M059J (cell line): Measurements from ENCODE around the gene IL12A. TPM values are rescaled to one million over a fixed set of nuclear protein-coding genes. Genes with fewer than 3 reads are reported as not detected.

ENCODE experiments used
- DNase-seq: peaks from one replicate; pipeline ENCODE4 v3.0.0-alpha.2; 2012; ENCODE audit warnings: low read depth
- total RNA-seq: library from RNA; depleted of rRNA; stranded (reverse); fragments of >200 nt; shearing (Covaris generic); gene quantifications from 2 replicates; pipeline ENCODE4 v1.2.3, GENCODE V29; 2014; rRNA removed

IL12A gene
- total RNA-seq, 1 experiment from 2014 or later = 0.25 TPM

GRCh38 chr3:160023476-160023875 is 34.8 kb downstream of the IL12A start:
- peak; percentile 53 for DNase-seq

GRCh38 chr3:160027541-160028195 is 39.0 kb downstream of the IL12A start:
- peak; percentile 86 for DNase-seq

- DNase-seq = no peak
Measured at GRCh38 chr3:160035757-160036156, 47.1 kb downstream of the IL12A start.

- DNase-seq = peak; percentile 27
Measured at GRCh38 chr3:160038862-160039562, 50.4 kb downstream of the IL12A start.

DNA sequence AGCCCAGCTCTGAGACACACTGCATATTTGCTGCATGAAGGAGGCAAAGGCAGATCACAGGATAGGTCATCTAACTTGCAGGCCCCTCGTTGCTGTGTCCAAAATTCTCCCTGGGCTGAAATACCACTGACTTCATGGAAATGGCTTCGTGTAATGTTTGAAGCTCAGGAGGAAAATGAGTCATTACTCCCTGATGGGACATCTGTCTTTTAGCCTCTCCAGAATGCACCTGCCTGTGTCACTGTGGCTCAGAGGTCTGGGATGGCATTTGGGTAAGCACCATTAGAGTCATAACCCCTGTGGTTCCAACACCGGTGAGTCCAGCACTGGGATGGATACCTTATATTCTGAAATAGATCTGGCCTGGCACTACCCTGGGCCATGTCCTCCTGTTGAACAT is 51.5 kb downstream of the IL12A start:
- peak; percentile 28 for DNase-seq

- no peak for DNase-seq
Measured at GRCh38 chr3:160041465-160041864, 52.8 kb downstream of the IL12A start.

GRCh38 chr3:160044121-160044520 is 55.5 kb downstream of the IL12A start:
- DNase-seq = peak; percentile 21

Other genes with a start within 250 kb of the IL12A start
- gene SCHIP1, start 149.0 kb upstream of the IL12A start, total RNA-seq = 0.49 and 0.89 TPM in 2 replicates
- 0.25 and 0.57 TPM in 2 replicates for gene C3orf80, start 236.6 kb downstream of the IL12A start, total RNA-seq